Measurements from ENCODE around the gene EFCAB5. TPM values are rescaled to one million over a fixed set of nuclear protein-coding genes. Genes with fewer than 3 reads are reported as not detected.
A peak's percentile ranks its signal among the peaks of the same experiment; 100 is the strongest.

EFCAB5 gene
- polyA plus RNA-seq, 1 donor from 2014 or later = 1.0 TPM

DNA sequence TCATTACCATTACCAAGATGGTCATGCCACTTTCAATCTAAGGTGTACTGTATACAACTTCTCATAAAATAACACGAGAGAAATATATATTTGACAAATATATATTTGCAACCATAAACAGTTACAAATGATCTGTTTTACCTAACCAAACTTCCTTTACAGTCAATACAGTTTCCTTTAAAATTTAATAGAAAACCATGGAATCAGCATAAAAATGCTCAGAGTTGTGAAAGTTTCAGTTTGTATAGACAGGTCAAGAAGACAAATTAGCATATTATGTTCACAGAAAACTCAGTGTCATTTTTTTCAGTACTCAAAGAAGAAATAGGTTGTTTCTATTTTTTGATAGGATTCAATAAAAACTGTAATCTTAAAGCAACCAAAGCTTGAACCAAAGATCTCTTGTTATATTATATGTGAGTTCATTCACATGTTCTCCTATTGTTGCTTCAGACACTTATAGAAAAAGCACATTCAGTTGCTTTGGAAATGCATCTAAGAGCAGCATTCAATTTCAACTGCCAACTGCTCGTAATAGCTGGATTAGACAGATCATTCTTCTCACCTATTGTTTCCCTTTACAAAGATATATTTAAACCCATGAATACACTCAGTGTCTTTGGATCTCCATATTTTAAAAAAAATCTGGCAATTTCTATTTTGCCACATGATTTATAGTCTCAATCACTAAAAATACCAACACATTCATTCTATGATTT lies 26.5 kb upstream of the EFCAB5 start:
- Histone ChIP-seq H3K9me3 (ENCODE audit: low read length) (no peaks in the 10 kb centered on the region), H2AFZ (ENCODE audit: low read depth, low read length) (no peak overlapping the region), H3K27me3 (ENCODE audit: insufficient read depth, low read depth, low read length) (no peaks in the 10 kb centered on the region), H3K9me2 (ENCODE audit: insufficient read depth, low read length) (no peaks in the 10 kb centered on the region), H4K20me1 (ENCODE audit: insufficient read depth) (peaks cover 2% of the 10 kb centered on the region), H3K79me2 (replicated peaks; ENCODE audit: insufficient read depth, low read length) (peaks cover 38% of the 10 kb centered on the region), H3K4me2 (ENCODE audit: low read length) (peak overlapping the region; percentile 57), H3K9ac (ENCODE audit: low read length) (peak overlapping the region; percentile 31), H3K36me3 (ENCODE audit: insufficient read depth, low read length) (no peaks in the 10 kb centered on the region), H3K4me3 (ENCODE audit: low read length) (peak overlapping the region; percentile 41), H3K27ac (ENCODE audit: low read length) (peak overlapping the region; percentile 43), H3F3A (ENCODE audit: insufficient read depth, low read length, poor library complexity, severe bottlenecking) (peaks cover 5% of the 10 kb centered on the region)
- TF ChIP-seq EP300 (conservative IDR thresholded peaks at IDR 0.05; ENCODE audit: poor library complexity, severe bottlenecking) (peak; percentile 48), RAD21 (conservative IDR thresholded peaks at IDR 0.05) (no peak), SMC3 (conservative IDR thresholded peaks at IDR 0.05; ENCODE audit: poor library complexity) (no peak), EZH2 (IDR thresholded peaks at IDR 0.05; ENCODE audit: borderline replicate concordance, insufficient read depth, low read length, poor library complexity, severe bottlenecking) (no peak), TAF1 (IDR thresholded peaks at IDR 0.05; ENCODE audit: low read depth) (no peak), MXI1 (conservative IDR thresholded peaks at IDR 0.05; ENCODE audit: poor library complexity, severe bottlenecking) (no peak), POLR2AphosphoS5 (IDR thresholded peaks at IDR 0.05) (peak; percentile 37)
- TF ChIP-seq, protein P1, sequence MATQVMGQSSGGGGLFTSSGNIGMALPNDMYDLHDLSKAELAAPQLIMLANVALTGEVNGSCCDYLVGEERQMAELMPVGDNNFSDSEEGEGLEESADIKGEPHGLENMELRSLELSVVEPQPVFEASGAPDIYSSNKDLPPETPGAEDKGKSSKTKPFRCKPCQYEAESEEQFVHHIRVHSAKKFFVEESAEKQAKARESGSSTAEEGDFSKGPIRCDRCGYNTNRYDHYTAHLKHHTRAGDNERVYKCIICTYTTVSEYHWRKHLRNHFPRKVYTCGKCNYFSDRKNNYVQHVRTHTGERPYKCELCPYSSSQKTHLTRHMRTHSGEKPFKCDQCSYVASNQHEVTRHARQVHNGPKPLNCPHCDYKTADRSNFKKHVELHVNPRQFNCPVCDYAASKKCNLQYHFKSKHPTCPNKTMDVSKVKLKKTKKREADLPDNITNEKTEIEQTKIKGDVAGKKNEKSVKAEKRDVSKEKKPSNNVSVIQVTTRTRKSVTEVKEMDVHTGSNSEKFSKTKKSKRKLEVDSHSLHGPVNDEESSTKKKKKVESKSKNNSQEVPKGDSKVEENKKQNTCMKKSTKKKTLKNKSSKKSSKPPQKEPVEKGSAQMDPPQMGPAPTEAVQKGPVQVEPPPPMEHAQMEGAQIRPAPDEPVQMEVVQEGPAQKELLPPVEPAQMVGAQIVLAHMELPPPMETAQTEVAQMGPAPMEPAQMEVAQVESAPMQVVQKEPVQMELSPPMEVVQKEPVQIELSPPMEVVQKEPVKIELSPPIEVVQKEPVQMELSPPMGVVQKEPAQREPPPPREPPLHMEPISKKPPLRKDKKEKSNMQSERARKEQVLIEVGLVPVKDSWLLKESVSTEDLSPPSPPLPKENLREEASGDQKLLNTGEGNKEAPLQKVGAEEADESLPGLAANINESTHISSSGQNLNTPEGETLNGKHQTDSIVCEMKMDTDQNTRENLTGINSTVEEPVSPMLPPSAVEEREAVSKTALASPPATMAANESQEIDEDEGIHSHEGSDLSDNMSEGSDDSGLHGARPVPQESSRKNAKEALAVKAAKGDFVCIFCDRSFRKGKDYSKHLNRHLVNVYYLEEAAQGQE (IDR thresholded peaks at IDR 0.05; ENCODE audit: borderline replicate concordance) = no peak
- TF ChIP-seq, protein P2, sequence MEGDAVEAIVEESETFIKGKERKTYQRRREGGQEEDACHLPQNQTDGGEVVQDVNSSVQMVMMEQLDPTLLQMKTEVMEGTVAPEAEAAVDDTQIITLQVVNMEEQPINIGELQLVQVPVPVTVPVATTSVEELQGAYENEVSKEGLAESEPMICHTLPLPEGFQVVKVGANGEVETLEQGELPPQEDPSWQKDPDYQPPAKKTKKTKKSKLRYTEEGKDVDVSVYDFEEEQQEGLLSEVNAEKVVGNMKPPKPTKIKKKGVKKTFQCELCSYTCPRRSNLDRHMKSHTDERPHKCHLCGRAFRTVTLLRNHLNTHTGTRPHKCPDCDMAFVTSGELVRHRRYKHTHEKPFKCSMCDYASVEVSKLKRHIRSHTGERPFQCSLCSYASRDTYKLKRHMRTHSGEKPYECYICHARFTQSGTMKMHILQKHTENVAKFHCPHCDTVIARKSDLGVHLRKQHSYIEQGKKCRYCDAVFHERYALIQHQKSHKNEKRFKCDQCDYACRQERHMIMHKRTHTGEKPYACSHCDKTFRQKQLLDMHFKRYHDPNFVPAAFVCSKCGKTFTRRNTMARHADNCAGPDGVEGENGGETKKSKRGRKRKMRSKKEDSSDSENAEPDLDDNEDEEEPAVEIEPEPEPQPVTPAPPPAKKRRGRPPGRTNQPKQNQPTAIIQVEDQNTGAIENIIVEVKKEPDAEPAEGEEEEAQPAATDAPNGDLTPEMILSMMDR (IDR thresholded peaks at IDR 0.05; ENCODE audit: poor library complexity, severe bottlenecking) = no peak

DNA sequence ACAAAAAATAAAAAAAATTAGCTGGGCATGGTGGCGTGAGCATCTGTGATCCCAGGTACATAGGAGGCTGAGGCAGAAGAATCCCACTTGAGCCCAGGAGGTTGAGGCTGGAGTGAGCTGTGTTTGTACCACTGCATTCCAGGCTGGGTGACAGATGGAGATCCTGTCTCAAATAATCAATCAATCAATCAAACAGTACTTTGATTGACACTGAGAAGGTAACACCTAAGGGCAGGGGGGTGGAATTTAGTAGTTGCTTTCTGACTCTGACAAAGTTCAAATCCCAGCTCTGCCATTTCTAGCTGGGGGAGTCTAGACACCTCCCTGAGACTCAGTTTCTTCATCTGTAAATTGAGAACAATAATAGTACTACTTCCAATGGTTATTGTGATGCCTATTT lies 23.4 kb upstream of the EFCAB5 start:
- Histone ChIP-seq H3K9me3 (ENCODE audit: low read length) (no peaks in the 10 kb centered on the region), H3K27me3 (ENCODE audit: insufficient read depth, low read depth, low read length) (no peaks in the 10 kb centered on the region), H3K79me2 (replicated peaks; ENCODE audit: insufficient read depth, low read length) (peaks cover 48% of the 10 kb centered on the region), H3F3A (ENCODE audit: insufficient read depth, low read length, poor library complexity, severe bottlenecking) (peaks cover 5% of the 10 kb centered on the region), H2AFZ (ENCODE audit: low read depth, low read length) (no peak overlapping the region), H3K27ac (ENCODE audit: low read length) (no peak overlapping the region), H4K20me1 (ENCODE audit: insufficient read depth) (peaks cover 2% of the 10 kb centered on the region), H3K36me3 (ENCODE audit: insufficient read depth, low read length) (no peaks in the 10 kb centered on the region), H3K4me3 (ENCODE audit: low read length) (no peak overlapping the region), H3K4me2 (ENCODE audit: low read length) (no peak overlapping the region), H3K9me2 (ENCODE audit: insufficient read depth, low read length) (no peaks in the 10 kb centered on the region), H3K9ac (ENCODE audit: low read length) (no peak overlapping the region)
- no peak for TF ChIP-seq EZH2 (IDR thresholded peaks at IDR 0.05; ENCODE audit: borderline replicate concordance, insufficient read depth, low read length, poor library complexity, severe bottlenecking)
- TF ChIP-seq, protein P2 (IDR thresholded peaks at IDR 0.05; ENCODE audit: poor library complexity, severe bottlenecking) = no peak
- TF ChIP-seq, protein P1 (IDR thresholded peaks at IDR 0.05; ENCODE audit: borderline replicate concordance) = no peak
- no peak for TF ChIP-seq RAD21 (conservative IDR thresholded peaks at IDR 0.05)
- no peak for TF ChIP-seq SMC3 (conservative IDR thresholded peaks at IDR 0.05; ENCODE audit: poor library complexity)
- TF ChIP-seq EP300 (conservative IDR thresholded peaks at IDR 0.05; ENCODE audit: poor library complexity, severe bottlenecking) = no peak
- no peak for TF ChIP-seq MXI1 (conservative IDR thresholded peaks at IDR 0.05; ENCODE audit: poor library complexity, severe bottlenecking)
- no peak for TF ChIP-seq POLR2AphosphoS5 (IDR thresholded peaks at IDR 0.05)
- no peak for TF ChIP-seq TAF1 (IDR thresholded peaks at IDR 0.05; ENCODE audit: low read depth)

Measured in neural cell (in vitro differentiated cells).